ENCODE data around the gene MEF2D. TPM values are rescaled to one million over a fixed set of nuclear protein-coding genes. Genes with fewer than 3 reads are reported as not detected.

Gene MEF2D
- total and polyA plus RNA-seq, 4 donors: 8.1 to 95.8 (median 54.8) TPM

DNA sequence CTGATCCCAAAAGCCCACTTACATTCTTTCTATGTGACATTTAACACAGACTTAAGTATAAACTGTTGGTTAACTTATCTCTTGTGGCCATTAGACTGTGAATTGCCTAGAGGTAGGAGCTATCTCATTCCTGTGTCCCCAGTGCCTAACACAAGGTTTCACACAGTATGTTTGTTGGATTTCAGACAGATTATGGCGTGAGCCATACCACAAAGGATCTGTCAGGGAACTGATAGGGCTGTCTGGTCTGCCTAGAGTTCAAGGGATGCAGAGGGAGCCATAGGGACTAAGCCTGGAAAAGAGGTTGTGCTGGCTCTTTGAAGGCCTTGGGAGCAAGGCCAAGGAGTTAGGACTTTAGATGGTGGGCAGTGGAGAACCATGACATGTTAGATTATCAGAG lies 40.0 kb downstream of the MEF2D start:
- H3K27ac ChIP-seq (ENCODE audit: low read depth in 1 of 2, low read length in 2 of 2): no peak overlapping the region
- DNase-seq (no peak), ATAC-seq (ENCODE audit: low FRiP score) (no peak)
- intact Hi-C loops (cut with DNase I): loop anchor here in 1 of 2 donors (5.0 kb wide), 1 partner anchor 37 kb away; no protein-coding TSS in a partner anchor
- H3K36me3 ChIP-seq (ENCODE audit: control insufficient read depth in 1 of 2, insufficient read depth in 2 of 2, low read length in 1 of 2): no peaks in the 10 kb centered on the region
- H3K4me1 ChIP-seq (ENCODE audit: control insufficient read depth in 1 of 2, insufficient read depth in 2 of 2, low read length in 2 of 2): no peaks in the 10 kb centered on the region
- 81 to 84% methylated on average over 1 of the region's 1 CpG for WGBS, 2 donors
- H3K9me3 ChIP-seq (ENCODE audit: control insufficient read depth, low read length): no peaks in the 10 kb centered on the region
- no peak overlapping the region for H3K4me3 ChIP-seq (ENCODE audit: low read length in 2 of 2)
- no peaks in the 10 kb centered on the region for H3K27me3 ChIP-seq (ENCODE audit: control insufficient read depth in 1 of 2, insufficient read depth in 2 of 2, low read length in 1 of 2)

DNA sequence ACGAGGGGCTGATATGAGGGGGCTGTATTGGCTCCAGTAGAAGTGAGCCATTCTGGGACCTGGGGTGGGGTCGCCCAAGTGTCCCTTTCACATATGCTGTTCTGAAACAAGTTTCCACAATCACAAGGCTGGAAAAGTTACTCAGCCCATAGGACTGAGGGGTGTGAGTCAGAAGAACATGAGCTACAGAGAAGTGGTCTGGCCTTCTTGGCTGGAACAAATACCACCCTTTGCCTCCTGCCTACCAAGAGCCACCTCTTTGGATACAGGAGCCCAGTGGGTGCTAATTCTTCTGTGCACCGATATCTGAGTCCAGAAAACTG lies 42.4 kb downstream of the MEF2D start:
- Histone ChIP-seq H3K9me3 (ENCODE audit: control insufficient read depth, low read length) (no peaks in the 10 kb centered on the region), H3K27me3 (ENCODE audit: control insufficient read depth in 1 of 2, insufficient read depth in 2 of 2, low read length in 1 of 2) (no peaks in the 10 kb centered on the region), H3K4me1 (ENCODE audit: control insufficient read depth in 1 of 2, insufficient read depth in 2 of 2, low read length in 2 of 2) (no peaks in the 10 kb centered on the region), H3K36me3 (ENCODE audit: control insufficient read depth in 1 of 2, insufficient read depth in 2 of 2, low read length in 1 of 2) (no peaks in the 10 kb centered on the region), H3K4me3 (ENCODE audit: low read length in 2 of 2) (no peak overlapping the region), H3K27ac (ENCODE audit: low read depth in 1 of 2, low read length in 2 of 2) (peak overlapping the region in 1 of 2 donors; percentile 7)
- intact Hi-C loops (cut with DNase I): no loop called here
- ATAC-seq (ENCODE audit: low FRiP score) (no peak), DNase-seq (peak in 1 of 2 donors; percentile 64)
- WGBS, 2 donors: 36 to 60% methylated on average over 3 of the region's 3 CpGs

DNA sequence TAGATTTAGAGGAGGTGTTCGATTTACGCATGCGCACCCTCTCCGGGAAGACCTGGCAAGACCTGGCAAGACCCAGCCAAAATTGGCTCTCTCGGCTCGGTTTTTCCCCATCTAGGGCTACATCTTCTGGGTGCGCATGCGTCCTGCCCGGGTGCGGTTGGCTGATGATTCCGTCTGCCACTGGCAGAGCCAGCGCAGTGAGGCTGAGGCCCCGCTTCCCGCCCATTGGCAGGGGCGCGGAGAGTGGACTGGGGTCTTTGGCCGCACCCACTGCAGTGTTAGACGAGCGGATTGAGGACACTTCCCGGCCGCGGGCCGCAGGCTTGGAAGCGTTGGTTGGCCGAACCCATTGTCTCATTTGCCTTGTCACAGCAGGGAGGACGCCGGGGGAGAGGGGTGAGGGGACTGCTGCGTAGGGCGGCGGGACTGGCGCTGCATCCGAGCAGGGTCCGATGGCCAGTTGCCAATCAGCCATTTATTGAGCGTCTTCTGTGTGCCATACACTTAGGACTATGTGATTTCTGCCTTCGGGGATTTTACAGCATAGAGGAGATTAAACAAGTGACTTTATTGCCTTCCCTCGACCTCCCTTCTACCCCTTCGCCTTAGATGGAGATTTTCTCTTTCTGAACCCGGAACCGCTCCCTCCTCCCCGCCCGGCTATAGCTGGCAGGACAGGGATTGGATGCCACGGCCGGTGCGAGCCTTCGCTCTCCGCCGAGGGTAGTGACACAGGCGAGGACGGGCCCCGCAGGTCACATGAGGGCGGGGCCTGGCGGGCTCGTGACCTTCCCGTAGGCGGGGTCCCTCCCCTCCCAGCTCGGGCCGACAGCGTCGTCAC lies 43.7 kb downstream of the MEF2D start:
- Histone ChIP-seq H3K27ac (ENCODE audit: low read depth in 1 of 2, low read length in 2 of 2) (peak overlapping the region; percentile 93 to 94), H3K36me3 (ENCODE audit: control insufficient read depth in 1 of 2, insufficient read depth in 2 of 2, low read length in 1 of 2) (no peaks in the 10 kb centered on the region), H3K9me3 (ENCODE audit: control insufficient read depth, low read length) (no peaks in the 10 kb centered on the region), H3K4me1 (ENCODE audit: control insufficient read depth in 1 of 2, insufficient read depth in 2 of 2, low read length in 2 of 2) (no peaks in the 10 kb centered on the region), H3K4me3 (ENCODE audit: low read length in 2 of 2) (peak overlapping the region; percentile 1 to 41), H3K27me3 (ENCODE audit: control insufficient read depth in 1 of 2, insufficient read depth in 2 of 2, low read length in 1 of 2) (no peaks in the 10 kb centered on the region)
- intact Hi-C loops (cut with DNase I): loop anchor here in 1 of 2 donors (2.0 kb wide), 2 partner anchors 44 to 152 kb away; partner anchors contain the start of gene MEF2D
- DNase-seq: peak; percentile 99
- 0% methylated on average over 59 of the region's 59 CpGs for WGBS, 2 donors
- peak; percentile 96 for ATAC-seq (ENCODE audit: low FRiP score)

DNA sequence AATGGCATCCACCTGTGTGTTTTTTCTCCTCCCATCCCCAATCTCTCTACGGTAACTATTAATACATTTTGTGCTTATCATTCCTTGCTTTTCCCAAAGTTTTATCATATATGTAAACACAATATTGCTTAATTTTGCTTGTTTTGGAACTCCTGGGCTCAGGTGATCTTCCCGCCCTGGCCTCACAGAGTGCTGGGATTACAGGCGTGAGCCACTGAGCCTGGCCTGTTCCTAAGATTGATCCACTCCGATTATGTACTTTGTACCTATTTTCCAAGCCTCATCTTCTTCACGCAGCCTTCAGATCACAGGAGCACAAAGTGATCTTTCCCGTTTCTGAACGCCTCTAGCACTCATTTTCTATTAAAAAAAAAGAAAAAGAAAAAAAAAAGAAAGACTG lies 45.2 kb downstream of the MEF2D start:
- H3K4me3 ChIP-seq (ENCODE audit: low read length in 2 of 2): no peak overlapping the region
- no peaks in the 10 kb centered on the region for H3K9me3 ChIP-seq (ENCODE audit: control insufficient read depth, low read length)
- DNase-seq (no peak), ATAC-seq (ENCODE audit: low FRiP score) (no peak)
- no peak overlapping the region for H3K27ac ChIP-seq (ENCODE audit: low read depth in 1 of 2, low read length in 2 of 2)
- no peaks in the 10 kb centered on the region for H3K27me3 ChIP-seq (ENCODE audit: control insufficient read depth in 1 of 2, insufficient read depth in 2 of 2, low read length in 1 of 2)
- no peaks in the 10 kb centered on the region for H3K36me3 ChIP-seq (ENCODE audit: control insufficient read depth in 1 of 2, insufficient read depth in 2 of 2, low read length in 1 of 2)
- intact Hi-C loops (cut with DNase I): loop anchor here in 1 of 2 donors (2.0 kb wide), 1 partner anchor 153 kb away; no protein-coding TSS in a partner anchor
- WGBS, 2 donors: 89 to 91% methylated on average over 7 of the region's 7 CpGs
- no peaks in the 10 kb centered on the region for H3K4me1 ChIP-seq (ENCODE audit: control insufficient read depth in 1 of 2, insufficient read depth in 2 of 2, low read length in 2 of 2)

- no peak overlapping the region for H3K4me3 ChIP-seq (ENCODE audit: low read length in 2 of 2)
- 87 to 88% methylated on average over 1 of the region's 1 CpG for WGBS, 2 donors
- no peaks in the 10 kb centered on the region for H3K4me1 ChIP-seq (ENCODE audit: control insufficient read depth in 1 of 2, insufficient read depth in 2 of 2, low read length in 2 of 2)
- H3K27me3 ChIP-seq (ENCODE audit: control insufficient read depth in 1 of 2, insufficient read depth in 2 of 2, low read length in 1 of 2): no peaks in the 10 kb centered on the region
- no peaks in the 10 kb centered on the region for H3K36me3 ChIP-seq (ENCODE audit: control insufficient read depth in 1 of 2, insufficient read depth in 2 of 2, low read length in 1 of 2)
- ATAC-seq (ENCODE audit: low FRiP score) (no peak), DNase-seq (no peak)
- intact Hi-C loops (cut with DNase I): no loop called here
- no peak overlapping the region for H3K27ac ChIP-seq (ENCODE audit: low read depth in 1 of 2, low read length in 2 of 2)
- no peaks in the 10 kb centered on the region for H3K9me3 ChIP-seq (ENCODE audit: control insufficient read depth, low read length)
These were observed 47.7 kb downstream of the MEF2D start for GRCh38 chr1:156452907-156453306.

GRCh38 chr1:156451505-156452160 lies 48.9 kb downstream of the MEF2D start:
- DNase-seq (no peak), ATAC-seq (ENCODE audit: low FRiP score) (no peak)
- Histone ChIP-seq H3K4me1 (ENCODE audit: control insufficient read depth in 1 of 2, insufficient read depth in 2 of 2, low read length in 2 of 2) (no peaks in the 10 kb centered on the region), H3K27ac (ENCODE audit: low read depth in 1 of 2, low read length in 2 of 2) (no peak overlapping the region), H3K9me3 (ENCODE audit: control insufficient read depth, low read length) (no peaks in the 10 kb centered on the region), H3K36me3 (ENCODE audit: control insufficient read depth in 1 of 2, insufficient read depth in 2 of 2, low read length in 1 of 2) (no peaks in the 10 kb centered on the region), H3K27me3 (ENCODE audit: control insufficient read depth in 1 of 2, insufficient read depth in 2 of 2, low read length in 1 of 2) (no peaks in the 10 kb centered on the region), H3K4me3 (ENCODE audit: low read length in 2 of 2) (no peak overlapping the region)
- WGBS, 2 donors: 75 to 77% methylated on average over 5 of the region's 5 CpGs
- intact Hi-C loops (cut with DNase I): no loop called here

DNA sequence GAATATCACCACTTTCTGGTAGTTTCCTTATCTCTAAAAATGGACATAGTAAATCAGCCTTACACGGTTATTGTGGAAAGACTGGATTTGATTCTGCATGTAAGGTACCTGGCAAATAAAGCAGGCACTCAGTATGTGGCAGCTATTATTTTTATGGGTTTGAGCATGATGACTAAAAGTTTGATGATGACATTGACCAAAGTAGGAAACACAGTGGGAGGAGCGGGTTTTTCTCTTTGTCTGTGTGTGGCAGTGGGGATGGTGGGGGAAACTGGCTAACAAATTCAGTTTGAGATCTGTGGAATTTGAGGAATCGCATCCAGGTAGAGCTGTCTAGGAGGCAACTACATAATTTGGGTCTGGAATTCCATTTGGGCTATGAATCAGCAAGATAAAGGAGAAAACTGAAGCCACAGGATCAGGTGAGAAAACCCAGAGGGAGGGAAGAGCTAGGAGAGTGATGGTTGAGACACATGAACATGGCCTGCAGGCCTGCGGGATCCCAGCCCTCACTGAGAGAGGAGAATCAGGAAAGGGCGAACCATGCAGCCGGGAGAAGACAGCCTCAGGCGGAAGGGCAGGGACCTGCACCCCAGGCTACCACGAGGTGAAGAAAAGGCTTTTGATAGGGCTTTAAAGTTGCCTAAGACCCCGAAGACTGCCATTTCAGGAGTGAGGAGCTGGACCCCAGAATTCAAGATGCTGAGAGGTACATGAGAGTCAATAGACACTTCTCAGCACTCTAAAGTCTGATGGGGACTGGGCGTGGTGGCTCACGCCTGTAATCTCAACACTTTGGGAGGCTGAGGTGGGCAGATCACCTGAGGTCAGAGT lies 52.2 kb downstream of the MEF2D start:
- ATAC-seq (ENCODE audit: low FRiP score) (no peak), DNase-seq (no peak)
- H3K27me3 ChIP-seq (ENCODE audit: control insufficient read depth in 1 of 2, insufficient read depth in 2 of 2, low read length in 1 of 2): no peaks in the 10 kb centered on the region
- H3K36me3 ChIP-seq (ENCODE audit: control insufficient read depth in 1 of 2, insufficient read depth in 2 of 2, low read length in 1 of 2): no peaks in the 10 kb centered on the region
- H3K4me3 ChIP-seq (ENCODE audit: low read length in 2 of 2): no peak overlapping the region
- intact Hi-C loops (cut with DNase I): no loop called here
- H3K9me3 ChIP-seq (ENCODE audit: control insufficient read depth, low read length): no peaks in the 10 kb centered on the region
- H3K4me1 ChIP-seq (ENCODE audit: control insufficient read depth in 1 of 2, insufficient read depth in 2 of 2, low read length in 2 of 2): no peaks in the 10 kb centered on the region
- 85% methylated on average over 11 of the region's 11 CpGs for WGBS, 2 donors
- no peak overlapping the region for H3K27ac ChIP-seq (ENCODE audit: low read depth in 1 of 2, low read length in 2 of 2)

DNA sequence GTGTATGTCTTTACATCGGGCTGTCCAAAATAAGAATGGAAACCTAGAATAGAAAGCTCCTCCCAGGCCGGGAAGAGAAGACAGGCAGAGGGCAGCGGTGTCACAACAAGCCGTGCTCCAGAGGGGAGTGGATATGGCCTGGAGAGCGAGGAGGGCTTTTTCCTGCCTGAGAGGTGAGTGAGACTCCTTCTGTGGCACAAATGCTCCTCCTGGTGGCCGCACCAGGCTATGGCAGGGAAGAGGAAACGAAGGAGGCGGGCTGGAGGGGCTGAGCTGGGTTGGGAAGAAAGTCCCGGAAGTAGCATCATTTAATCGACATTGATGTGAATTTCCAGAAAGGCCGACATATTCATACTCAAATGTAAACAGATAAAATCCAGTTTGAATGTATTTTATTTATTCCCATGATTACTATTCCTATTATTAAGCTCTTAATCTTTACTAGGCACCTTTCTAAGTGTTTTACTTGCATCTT lies 54.7 kb downstream of the MEF2D start:
- no peak overlapping the region for H3K4me3 ChIP-seq (ENCODE audit: low read length in 2 of 2)
- 0 to 3% methylated on average over 11 of the region's 11 CpGs for WGBS, 2 donors
- intact Hi-C loops (cut with DNase I): loop anchor here (2.0 kb wide), 2 partner anchors 59 to 61 kb away; no protein-coding TSS in a partner anchor
- no peaks in the 10 kb centered on the region for H3K9me3 ChIP-seq (ENCODE audit: control insufficient read depth, low read length)
- H3K27me3 ChIP-seq (ENCODE audit: control insufficient read depth in 1 of 2, insufficient read depth in 2 of 2, low read length in 1 of 2): no peaks in the 10 kb centered on the region
- DNase-seq (peak; percentile 84 to 94), ATAC-seq (ENCODE audit: low FRiP score) (peak; percentile 92)
- no peaks in the 10 kb centered on the region for H3K36me3 ChIP-seq (ENCODE audit: control insufficient read depth in 1 of 2, insufficient read depth in 2 of 2, low read length in 1 of 2)
- no peaks in the 10 kb centered on the region for H3K4me1 ChIP-seq (ENCODE audit: control insufficient read depth in 1 of 2, insufficient read depth in 2 of 2, low read length in 2 of 2)
- no peak overlapping the region for H3K27ac ChIP-seq (ENCODE audit: low read depth in 1 of 2, low read length in 2 of 2)
